ENCODE measurements around the gene RAB11FIP3.

Gene RAB11FIP3

GRCh38 chr16:471353-472198, 46.1 kb downstream of the RAB11FIP3 start:
- Histone ChIP-seq H3K36me3 (replicated peaks; ENCODE audit: low read depth, low read length) (no peaks in the 10 kb centered on the region), H2AFZ (ENCODE audit: low read depth, low read length) (no peak overlapping the region), H3K4me3 (ENCODE audit: low read length) (no peak overlapping the region), H4K20me1 (ENCODE audit: insufficient read depth, low read length) (0 out of 2 replicates have a peak, but pooled peaks cover 2% of the 10 kb centered on the region), H3K4me1 (ENCODE audit: low read length) (no peaks in the 10 kb centered on the region), H3K4me2 (ENCODE audit: low read length) (no peak overlapping the region), H3K9ac (ENCODE audit: low read length) (no peak overlapping the region), H3K9me3 (ENCODE audit: insufficient read depth, low read length) (no peaks in the 10 kb centered on the region), H3K79me2 (ENCODE audit: low read length) (no peaks in the 10 kb centered on the region), H3K27me3 (ENCODE audit: low read depth, low read length) (no peaks in the 10 kb centered on the region), H3K27ac (ENCODE audit: low read length) (no peak overlapping the region)
- TF ChIP-seq EZH2phosphoT487 (IDR thresholded peaks at IDR 0.05; ENCODE audit: low read depth) (no peak), CTCF (IDR thresholded peaks at IDR 0.05; ENCODE audit: low read depth, low read length) (no peak)

- Histone ChIP-seq H3K4me2 (ENCODE audit: low read length) (no peak overlapping the region), H3K27me3 (ENCODE audit: low read depth, low read length) (no peaks in the 10 kb centered on the region), H3K9ac (ENCODE audit: low read length) (no peak overlapping the region), H3K4me1 (ENCODE audit: low read length) (no peaks in the 10 kb centered on the region), H3K27ac (ENCODE audit: low read length) (no peak overlapping the region), H3K36me3 (replicated peaks; ENCODE audit: low read depth, low read length) (no peaks in the 10 kb centered on the region), H3K9me3 (ENCODE audit: insufficient read depth, low read length) (no peaks in the 10 kb centered on the region), H4K20me1 (ENCODE audit: insufficient read depth, low read length) (0 out of 2 replicates have a peak, but pooled peaks cover 2% of the 10 kb centered on the region), H2AFZ (ENCODE audit: low read depth, low read length) (no peak overlapping the region), H3K4me3 (ENCODE audit: low read length) (no peak overlapping the region), H3K79me2 (ENCODE audit: low read length) (no peaks in the 10 kb centered on the region)
- TF ChIP-seq EZH2phosphoT487 (IDR thresholded peaks at IDR 0.05; ENCODE audit: low read depth) = no peak
- TF ChIP-seq CTCF (IDR thresholded peaks at IDR 0.05; ENCODE audit: low read depth, low read length) = no peak
These were observed 46.7 kb downstream of the RAB11FIP3 start for GRCh38 chr16:472199-472504.

GRCh38 chr16:473046-474043, 47.9 kb downstream of the RAB11FIP3 start:
- Histone ChIP-seq H3K27me3 (ENCODE audit: low read depth, low read length) (no peaks in the 10 kb centered on the region), H3K36me3 (replicated peaks; ENCODE audit: low read depth, low read length) (no peaks in the 10 kb centered on the region), H2AFZ (ENCODE audit: low read depth, low read length) (no peak overlapping the region), H3K79me2 (ENCODE audit: low read length) (no peaks in the 10 kb centered on the region), H3K27ac (ENCODE audit: low read length) (no peak overlapping the region), H3K4me3 (ENCODE audit: low read length) (no peak overlapping the region), H3K9me3 (ENCODE audit: insufficient read depth, low read length) (no peaks in the 10 kb centered on the region), H3K9ac (ENCODE audit: low read length) (no peak overlapping the region), H3K4me1 (ENCODE audit: low read length) (no peaks in the 10 kb centered on the region; the same call in 1 of the 2 replicates), H3K4me2 (ENCODE audit: low read length) (no peak overlapping the region), H4K20me1 (ENCODE audit: insufficient read depth, low read length) (0 out of 2 replicates have a peak, but pooled peaks cover 2% of the 10 kb centered on the region)
- TF ChIP-seq EZH2phosphoT487 (IDR thresholded peaks at IDR 0.05; ENCODE audit: low read depth) (no peak), CTCF (IDR thresholded peaks at IDR 0.05; ENCODE audit: low read depth, low read length) (no peak)
